ENCODE measurements around the gene CDHR1.
"Not testable (repeated sequence)": the region's sequence is repeated elsewhere in the genome, so short reads cannot be mapped to it uniquely, and the experiment has no call there.

The CDHR1 gene

GRCh38 chr10:84175436-84175835, 18.9 kb upstream of the CDHR1 start:
- no peak for DNase-seq

- no peak for DNase-seq
Measured at GRCh38 chr10:84176351-84176750, 18.0 kb upstream of the CDHR1 start.

- DNase-seq = no peak
Measured at GRCh38 chr10:84176836-84177474, 17.4 kb upstream of the CDHR1 start.

- no peak for DNase-seq
Measured at GRCh38 chr10:84177541-84178141, 16.7 kb upstream of the CDHR1 start.

- DNase-seq = no peak
Measured at GRCh38 chr10:84178160-84178609, 16.2 kb upstream of the CDHR1 start.

- no peak for DNase-seq
Measured at GRCh38 chr10:84179059-84179710, 15.2 kb upstream of the CDHR1 start.

- not testable (repeated sequence) for DNase-seq
Measured at GRCh38 chr10:84180386-84180785, 14.0 kb upstream of the CDHR1 start.

GRCh38 chr10:84181631-84182030, 12.7 kb upstream of the CDHR1 start:
- DNase-seq = no peak

GRCh38 chr10:84184517-84184916, 9.8 kb upstream of the CDHR1 start:
- no peak for DNase-seq

- DNase-seq = no peak
Measured at GRCh38 chr10:84185526-84186175, 8.7 kb upstream of the CDHR1 start.

- no peak for DNase-seq
Measured at GRCh38 chr10:84188815-84189214, 5.5 kb upstream of the CDHR1 start.

- no peak for DNase-seq
Measured at GRCh38 chr10:84190621-84191020, 3.7 kb upstream of the CDHR1 start.

- DNase-seq = no peak
Measured at GRCh38 chr10:84191106-84191505, 3.2 kb upstream of the CDHR1 start.

GRCh38 chr10:84193327-84193726, 1.0 kb upstream of the CDHR1 start:
- DNase-seq = no peak

- no peak for DNase-seq
Measured at GRCh38 chr10:84193846-84194423, 402 bp upstream of the CDHR1 start.

GRCh38 chr10:84195044-84195830, 900 bp downstream of the CDHR1 start:
- no peak for DNase-seq

GRCh38 chr10:84196083-84196482, 1.7 kb downstream of the CDHR1 start:
- no peak for DNase-seq

GRCh38 chr10:84196941-84197340, 2.6 kb downstream of the CDHR1 start:
- no peak for DNase-seq

GRCh38 chr10:84197643-84198042, 3.3 kb downstream of the CDHR1 start:
- DNase-seq = no peak

GRCh38 chr10:84198206-84198915, 4.0 kb downstream of the CDHR1 start:
- DNase-seq = no peak

GRCh38 chr10:84200537-84201243, 6.4 kb downstream of the CDHR1 start:
- DNase-seq = no peak

Measured in SW 1271 (cell line).